Measurements from ENCODE around the gene SLC2A8. TPM values are rescaled to one million over a fixed set of nuclear protein-coding genes. Genes with fewer than 3 reads are reported as not detected.
A peak's percentile ranks its signal among the peaks of the same experiment; 100 is the strongest.

The SLC2A8 gene, protein sequence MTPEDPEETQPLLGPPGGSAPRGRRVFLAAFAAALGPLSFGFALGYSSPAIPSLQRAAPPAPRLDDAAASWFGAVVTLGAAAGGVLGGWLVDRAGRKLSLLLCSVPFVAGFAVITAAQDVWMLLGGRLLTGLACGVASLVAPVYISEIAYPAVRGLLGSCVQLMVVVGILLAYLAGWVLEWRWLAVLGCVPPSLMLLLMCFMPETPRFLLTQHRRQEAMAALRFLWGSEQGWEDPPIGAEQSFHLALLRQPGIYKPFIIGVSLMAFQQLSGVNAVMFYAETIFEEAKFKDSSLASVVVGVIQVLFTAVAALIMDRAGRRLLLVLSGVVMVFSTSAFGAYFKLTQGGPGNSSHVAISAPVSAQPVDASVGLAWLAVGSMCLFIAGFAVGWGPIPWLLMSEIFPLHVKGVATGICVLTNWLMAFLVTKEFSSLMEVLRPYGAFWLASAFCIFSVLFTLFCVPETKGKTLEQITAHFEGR
- 10 to 100 TPM; 23.7 to 40.2 (median 29.8) TPM for total RNA-seq

DNA sequence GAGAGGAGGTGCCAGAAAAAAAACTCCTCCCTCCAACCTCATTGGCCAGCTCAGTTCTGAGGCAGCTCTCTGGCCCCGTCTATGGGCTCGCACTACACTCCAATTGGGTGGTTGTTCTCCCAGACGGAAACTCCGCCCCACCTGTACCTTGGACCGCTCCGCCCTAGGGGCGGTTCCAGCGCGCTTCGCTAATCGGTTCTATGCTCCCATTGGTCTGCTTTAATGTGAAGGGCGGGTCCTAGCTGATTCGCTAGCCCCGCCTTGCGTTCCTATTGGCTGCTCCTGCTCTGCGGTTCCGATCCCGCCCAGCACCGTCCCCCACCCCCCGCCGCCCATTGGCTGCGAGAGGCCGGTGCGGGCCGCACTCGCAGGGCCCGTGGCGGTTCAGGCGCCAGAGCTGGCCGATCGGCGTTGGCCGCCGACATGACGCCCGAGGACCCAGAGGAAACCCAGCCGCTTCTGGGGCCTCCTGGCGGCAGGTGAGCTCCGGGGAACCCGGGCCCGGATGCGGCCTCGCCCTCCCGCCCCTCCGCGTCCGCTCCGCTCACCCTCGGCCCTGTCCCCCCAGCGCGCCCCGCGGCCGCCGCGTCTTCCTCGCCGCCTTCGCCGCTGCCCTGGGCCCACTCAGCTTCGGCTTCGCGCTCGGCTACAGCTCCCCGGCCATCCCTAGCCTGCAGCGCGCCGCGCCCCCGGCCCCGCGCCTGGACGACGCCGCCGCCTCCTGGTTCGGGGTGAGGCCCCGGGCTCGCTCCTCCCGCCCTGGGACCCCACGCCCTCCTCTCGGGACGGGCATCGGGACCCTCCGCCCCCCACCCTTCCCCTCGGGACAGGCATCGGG, at the start of gene SLC2A8:
SLC2A8 (plus strand) TSS at position 362 of the 838 bp plus-strand sequence; CDS start at position 424, 62 bp downstream.
- 0% methylated on average over 1 of the region's 87 CpGs; no CpG with 5 or more reads in 1 of the 2 donors for WGBS, 2 donors (ENCODE audit: low coverage in 1 of 2)
- H3K36me3 ChIP-seq, result peaks cover 0 to 36% of the 10 kb centered on the region in 2 donors
- H3K27ac ChIP-seq, result peak within 1 kb of the TSS; percentile 64 to 99 (median 90)
- peak; percentile 94 for TF ChIP-seq POLR2AphosphoS5 (IDR thresholded peaks at IDR 0.05)
- TF ChIP-seq EP300 (IDR thresholded peaks at IDR 0.05), result no peak
- TF ChIP-seq, protein P1, sequence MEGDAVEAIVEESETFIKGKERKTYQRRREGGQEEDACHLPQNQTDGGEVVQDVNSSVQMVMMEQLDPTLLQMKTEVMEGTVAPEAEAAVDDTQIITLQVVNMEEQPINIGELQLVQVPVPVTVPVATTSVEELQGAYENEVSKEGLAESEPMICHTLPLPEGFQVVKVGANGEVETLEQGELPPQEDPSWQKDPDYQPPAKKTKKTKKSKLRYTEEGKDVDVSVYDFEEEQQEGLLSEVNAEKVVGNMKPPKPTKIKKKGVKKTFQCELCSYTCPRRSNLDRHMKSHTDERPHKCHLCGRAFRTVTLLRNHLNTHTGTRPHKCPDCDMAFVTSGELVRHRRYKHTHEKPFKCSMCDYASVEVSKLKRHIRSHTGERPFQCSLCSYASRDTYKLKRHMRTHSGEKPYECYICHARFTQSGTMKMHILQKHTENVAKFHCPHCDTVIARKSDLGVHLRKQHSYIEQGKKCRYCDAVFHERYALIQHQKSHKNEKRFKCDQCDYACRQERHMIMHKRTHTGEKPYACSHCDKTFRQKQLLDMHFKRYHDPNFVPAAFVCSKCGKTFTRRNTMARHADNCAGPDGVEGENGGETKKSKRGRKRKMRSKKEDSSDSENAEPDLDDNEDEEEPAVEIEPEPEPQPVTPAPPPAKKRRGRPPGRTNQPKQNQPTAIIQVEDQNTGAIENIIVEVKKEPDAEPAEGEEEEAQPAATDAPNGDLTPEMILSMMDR (IDR thresholded peaks at IDR 0.05), result peak in 3 of 4 experiments; percentile 38 to 42 (median 39)
- TF ChIP-seq POLR2A (IDR thresholded peaks at IDR 0.05), result peak; percentile 88 to 89
- peak within 1 kb of the TSS; percentile 65 to 97 for H3K4me3 ChIP-seq
- H3K9me3 ChIP-seq, result no peaks in the 10 kb centered on the region
- peaks cover 0 to 29% (median 9%) of the 10 kb centered on the region in 3 donors for H3K4me1 ChIP-seq
- peak; percentile 98 for ATAC-seq
- no peaks in the 10 kb centered on the region for H3K27me3 ChIP-seq

DNA sequence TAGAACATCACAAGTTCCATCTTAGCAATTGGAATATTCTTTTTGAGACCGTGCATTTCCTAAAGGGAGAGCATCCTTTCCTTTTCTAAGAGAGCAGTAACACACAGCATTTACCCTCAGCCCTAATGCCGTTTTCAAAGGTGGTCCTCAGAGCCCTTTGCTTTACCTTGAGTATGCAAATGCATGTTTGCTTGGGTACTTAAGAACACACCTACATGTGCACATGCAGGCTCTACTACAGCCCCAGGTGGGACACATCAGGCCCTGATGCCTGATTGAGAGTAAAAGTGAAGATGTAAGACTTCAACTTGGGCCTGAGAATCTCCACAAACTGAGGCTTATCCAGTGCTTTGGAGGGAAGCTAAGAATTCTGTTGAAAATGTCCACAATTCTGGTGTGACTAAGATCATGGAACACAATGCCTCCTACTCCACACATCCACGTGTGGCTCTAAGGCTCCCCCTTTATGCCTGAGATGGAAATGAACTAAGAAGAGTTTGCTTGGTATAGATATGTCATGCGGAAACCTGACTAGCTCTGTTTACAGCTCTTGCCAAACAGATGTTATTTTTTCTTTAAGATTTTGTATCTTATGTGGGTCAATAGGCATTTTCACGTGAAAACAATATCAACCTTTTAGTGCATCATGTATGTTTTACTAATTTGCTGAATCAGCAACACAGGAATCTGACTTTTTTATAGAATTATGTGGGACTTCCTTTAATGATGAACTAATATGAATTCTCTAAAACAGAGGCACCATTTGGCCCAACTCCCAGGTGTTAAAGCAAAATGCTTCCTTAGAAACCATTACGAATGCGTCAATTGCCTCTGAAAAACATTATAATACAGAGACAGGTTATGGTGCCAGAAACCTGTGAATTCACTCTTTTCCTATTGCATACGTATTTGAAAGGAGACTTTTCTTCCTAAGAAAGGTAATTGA, 48.9 kb upstream of the SLC2A8 start:
- no peak overlapping the region for H3K4me3 ChIP-seq
- H3K36me3 ChIP-seq, result peaks cover 0 to 46% of the 10 kb centered on the region in 2 donors
- 70 to 79% methylated on average over 7 of the region's 8 CpGs for WGBS, 2 donors (ENCODE audit: low coverage in 1 of 2)
- TF ChIP-seq, protein P1 (IDR thresholded peaks at IDR 0.05), result peak; percentile 31 to 55 (median 46)
- no peak for TF ChIP-seq POLR2A (IDR thresholded peaks at IDR 0.05)
- H3K4me1 ChIP-seq, result no peaks in the 10 kb centered on the region
- H3K27me3 ChIP-seq, result no peaks in the 10 kb centered on the region
- no peaks in the 10 kb centered on the region for H3K9me3 ChIP-seq
- ATAC-seq, result no peak
- H3K27ac ChIP-seq, result no peak overlapping the region

DNA sequence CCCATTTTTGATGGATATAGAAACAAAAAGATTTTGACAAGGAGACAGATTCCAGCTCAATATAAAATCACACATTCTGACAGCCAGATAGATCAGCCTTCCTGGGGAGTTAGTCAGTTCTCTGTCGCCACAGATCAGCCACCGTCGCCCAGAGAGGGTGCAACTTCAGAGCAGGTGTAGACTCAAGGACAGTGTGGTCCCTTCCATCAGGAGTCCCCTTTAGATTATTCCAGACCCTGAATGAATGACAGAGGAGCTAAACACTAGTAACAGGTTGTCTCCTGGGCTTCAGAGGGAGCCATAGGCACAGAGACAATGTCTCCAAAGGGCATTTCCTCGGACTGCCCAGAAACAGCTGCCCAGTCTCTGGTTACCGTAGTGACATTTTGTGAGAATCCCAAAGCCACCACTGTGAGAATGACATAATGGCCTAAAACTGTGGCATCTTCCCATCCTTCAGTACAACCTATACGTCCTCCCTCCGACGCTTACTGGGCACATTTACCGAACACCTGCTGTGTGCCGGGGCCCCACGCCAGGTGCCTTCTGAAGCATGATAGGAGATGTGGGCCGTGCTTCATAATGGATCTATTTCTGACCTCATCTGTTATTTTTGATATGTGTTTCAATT, 47.4 kb upstream of the SLC2A8 start:
- 92 to 100% methylated on average over 6 to 10 of the region's 12 CpGs for WGBS, 2 donors (ENCODE audit: low coverage in 1 of 2)

More for the DNA sequence above, 47.4 kb upstream of the SLC2A8 start:
- no peak for ATAC-seq
- H3K4me1 ChIP-seq, result no peaks in the 10 kb centered on the region
- no peak overlapping the region for H3K27ac ChIP-seq
- no peaks in the 10 kb centered on the region for H3K9me3 ChIP-seq
- TF ChIP-seq, protein P1 (IDR thresholded peaks at IDR 0.05), result no peak
- TF ChIP-seq POLR2A (IDR thresholded peaks at IDR 0.05) (no peak), POLR2AphosphoS5 (IDR thresholded peaks at IDR 0.05) (no peak), EP300 (IDR thresholded peaks at IDR 0.05) (no peak)
- no peak overlapping the region for H3K4me3 ChIP-seq
- H3K27me3 ChIP-seq, result no peaks in the 10 kb centered on the region
- peaks cover 0 to 40% of the 10 kb centered on the region in 2 donors for H3K36me3 ChIP-seq

Measured in gastroesophageal sphincter (tissue), 4 donors.